ENCODE measurements around the gene MRPS17. TPM values are rescaled to one million over a fixed set of nuclear protein-coding genes. Genes with fewer than 3 reads are reported as not detected.

The MRPS17 gene
- total RNA-seq, 1 donor from 2014 or later: 32.4 TPM

DNA sequence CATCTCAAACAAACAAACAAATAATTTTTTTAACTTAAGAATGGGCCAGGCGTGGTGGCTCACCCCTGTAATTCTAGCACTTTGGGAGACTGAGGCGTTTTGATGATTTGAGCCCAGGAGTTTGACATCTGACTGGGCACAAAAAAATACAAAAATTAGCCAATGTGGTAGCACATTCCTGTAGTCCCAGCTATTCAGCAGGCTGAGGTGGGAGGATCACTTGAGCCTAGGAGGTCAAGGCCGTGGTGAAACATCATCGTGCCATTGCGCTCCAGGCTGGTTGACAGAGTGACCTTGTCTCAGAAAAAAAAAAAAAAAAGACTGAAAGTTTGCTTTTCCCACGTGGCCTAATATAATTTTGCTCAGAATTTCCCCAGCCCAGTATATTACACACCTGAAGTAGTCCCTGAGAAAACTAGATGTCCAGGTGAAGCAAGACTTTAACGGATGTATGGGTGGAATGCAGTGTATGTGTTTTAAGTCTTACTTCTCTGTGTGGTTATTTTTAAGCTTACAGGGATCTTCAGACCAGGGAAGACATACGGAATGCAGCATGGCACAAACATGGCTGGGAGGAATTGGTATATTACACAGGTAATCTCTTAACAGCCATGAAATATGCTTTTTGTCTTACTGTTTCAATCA is 45.3 kb downstream of the MRPS17 start:
- no peak for FAIRE-seq

DNA sequence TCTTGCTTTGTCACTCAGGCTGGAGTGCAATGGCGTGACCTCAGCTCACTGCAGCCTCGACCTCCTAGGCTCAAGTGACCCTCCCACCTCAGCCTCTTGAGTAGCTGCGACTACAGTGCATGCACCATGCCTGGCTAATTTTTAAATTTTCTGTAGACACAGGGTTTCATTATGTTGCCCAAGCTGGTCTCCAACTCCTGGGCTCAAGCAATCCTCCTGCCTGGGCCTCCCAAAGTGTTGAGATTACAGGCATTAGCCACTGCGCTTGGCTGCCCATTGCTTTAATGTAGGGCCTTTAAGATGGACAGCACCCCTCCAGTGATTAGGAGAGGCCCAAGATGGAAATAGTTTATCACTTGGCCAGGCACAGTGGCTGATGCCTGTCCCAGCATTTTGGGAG is 52.1 kb downstream of the MRPS17 start:
- no peak for TF ChIP-seq CTCF (IDR thresholded peaks at IDR 0.05; ENCODE audit: insufficient read depth, low read length, severe bottlenecking)
- DNase-seq (ENCODE audit: low read depth): no peak
- no peak for FAIRE-seq
- Histone ChIP-seq H3K4me3 (ENCODE audit: low read depth, low read length) (no peak overlapping the region), H3K27me3 (ENCODE audit: control insufficient read depth, insufficient read depth, low read length) (no peaks in the 10 kb centered on the region), H3K36me3 (ENCODE audit: control insufficient read depth, insufficient read depth, low read length) (peaks cover 1% of the 10 kb centered on the region)

More for the DNA sequence above, 45.3 kb downstream of the MRPS17 start:
- no peak for DNase-seq (ENCODE audit: low read depth)
- H3K4me3 ChIP-seq (ENCODE audit: low read depth, low read length): no peak overlapping the region
- no peaks in the 10 kb centered on the region for H3K27me3 ChIP-seq (ENCODE audit: control insufficient read depth, insufficient read depth, low read length)
- TF ChIP-seq CTCF (IDR thresholded peaks at IDR 0.05; ENCODE audit: insufficient read depth, low read length, severe bottlenecking): no peak
- peaks cover 13% of the 10 kb centered on the region for H3K36me3 ChIP-seq (ENCODE audit: control insufficient read depth, insufficient read depth, low read length)

Other genes with a start within 250 kb of the MRPS17 start
- gene SEPTIN14, start 89.1 kb upstream of the MRPS17 start, total RNA-seq: not detected in 2 replicates
- 3.2 and 3.4 TPM in 2 replicates for gene ZNF713, start 64.4 kb upstream of the MRPS17 start, total RNA-seq
- gene NIPSNAP2, start 12.7 kb downstream of the MRPS17 start, total RNA-seq: 54.4 and 65.3 TPM in 2 replicates
- 162 and 199 TPM in 2 replicates for gene PSPH, start 99.6 kb downstream of the MRPS17 start, total RNA-seq
- 254 and 371 TPM in 2 replicates for gene CCT6A, start 99.9 kb downstream of the MRPS17 start, total RNA-seq
- gene SUMF2, start 112.4 kb downstream of the MRPS17 start, total RNA-seq: 220 and 228 TPM in 2 replicates
- gene PHKG1, start 141.1 kb downstream of the MRPS17 start, total RNA-seq: 0.26 and 0.77 TPM in 2 replicates
- gene CHCHD2, start 154.6 kb downstream of the MRPS17 start, total RNA-seq: 440 and 566 TPM in 2 replicates
- gene NUPR2, start 164.5 kb downstream of the MRPS17 start, total RNA-seq: not detected in 2 replicates